ENCODE measurements around the gene KATNBL1.
"Not testable (repeated sequence)": the region's sequence is repeated elsewhere in the genome, so short reads cannot be mapped to it uniquely, and the experiment has no call there.

Gene KATNBL1

DNA sequence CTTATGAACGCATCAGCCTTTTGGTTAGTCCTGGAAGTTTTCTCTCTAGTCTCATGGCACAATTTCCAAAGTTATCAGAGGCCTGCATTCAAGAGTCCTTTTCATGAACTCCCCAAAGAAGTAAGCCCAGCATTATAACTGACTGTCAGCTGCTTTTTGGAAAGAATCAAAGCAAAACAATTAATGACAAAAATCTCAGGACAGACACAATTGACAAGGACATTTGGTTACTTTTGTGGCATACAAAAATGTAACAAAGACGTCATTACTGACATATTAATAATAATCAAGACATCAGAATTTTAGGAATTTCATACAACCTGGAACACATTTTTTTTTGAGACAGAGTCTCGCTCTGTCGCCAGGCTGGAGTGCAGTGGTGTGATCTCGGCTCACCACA lies 21.2 kb downstream of the KATNBL1 start:
- DNase-seq, result no peak

DNA sequence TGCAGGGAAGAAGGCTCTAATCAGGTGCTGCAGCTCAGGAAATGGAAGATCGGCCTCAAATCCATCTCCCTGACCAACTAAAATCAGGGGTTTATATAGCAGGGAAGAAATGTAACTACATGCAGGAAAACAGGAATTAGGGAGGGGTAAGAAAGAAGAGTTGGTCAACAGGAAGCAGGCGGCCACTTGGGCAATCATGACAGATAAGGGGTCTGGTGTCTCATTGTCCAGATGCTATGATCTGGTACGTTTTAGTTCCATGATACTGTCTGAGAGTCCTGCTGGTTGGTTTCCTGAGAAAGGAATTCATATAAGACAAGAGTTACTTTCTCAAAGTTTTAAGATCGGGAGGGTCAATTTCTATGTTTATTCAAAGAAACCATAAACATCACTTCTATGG lies 24.2 kb downstream of the KATNBL1 start:
- no peak for DNase-seq

DNA sequence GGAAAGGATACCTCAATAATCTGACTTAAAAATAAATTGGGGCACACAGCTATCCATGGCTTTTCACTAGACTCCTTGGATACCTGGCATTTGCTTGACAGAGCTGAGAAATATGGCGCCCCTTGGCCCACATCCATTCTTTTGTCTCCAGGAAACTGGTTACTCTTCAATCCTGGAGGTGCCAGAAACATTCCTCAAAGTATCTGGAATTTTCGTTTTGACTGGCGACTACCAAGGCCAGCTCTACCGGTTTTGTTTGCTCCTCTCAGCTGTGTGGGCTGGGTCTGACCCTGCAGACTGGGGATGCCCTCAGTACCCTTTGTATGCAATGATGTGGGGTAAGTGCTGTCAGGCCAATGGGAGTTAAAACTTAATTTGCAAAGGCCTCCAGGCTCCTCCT lies 27.0 kb downstream of the KATNBL1 start:
- no peak for DNase-seq

DNA sequence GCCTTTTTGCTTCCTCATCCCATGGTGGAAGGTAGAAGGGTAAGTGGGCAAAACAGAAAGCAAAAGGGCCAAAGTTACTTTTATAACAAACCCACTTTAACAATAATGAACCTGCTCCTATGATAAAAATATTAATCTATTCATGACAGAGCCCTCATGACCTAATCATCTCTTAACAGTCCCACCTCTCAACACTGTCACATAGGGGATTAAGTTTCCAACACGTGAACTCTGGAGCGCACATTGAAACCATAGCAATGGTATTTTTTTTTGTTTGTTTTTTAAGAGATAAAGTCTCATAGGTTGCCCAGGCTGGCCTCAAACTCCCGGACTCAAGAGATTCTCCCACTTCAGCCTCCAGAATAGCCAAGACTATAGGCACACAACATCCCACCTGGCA lies 30.7 kb downstream of the KATNBL1 start:
- no peak for DNase-seq

DNA sequence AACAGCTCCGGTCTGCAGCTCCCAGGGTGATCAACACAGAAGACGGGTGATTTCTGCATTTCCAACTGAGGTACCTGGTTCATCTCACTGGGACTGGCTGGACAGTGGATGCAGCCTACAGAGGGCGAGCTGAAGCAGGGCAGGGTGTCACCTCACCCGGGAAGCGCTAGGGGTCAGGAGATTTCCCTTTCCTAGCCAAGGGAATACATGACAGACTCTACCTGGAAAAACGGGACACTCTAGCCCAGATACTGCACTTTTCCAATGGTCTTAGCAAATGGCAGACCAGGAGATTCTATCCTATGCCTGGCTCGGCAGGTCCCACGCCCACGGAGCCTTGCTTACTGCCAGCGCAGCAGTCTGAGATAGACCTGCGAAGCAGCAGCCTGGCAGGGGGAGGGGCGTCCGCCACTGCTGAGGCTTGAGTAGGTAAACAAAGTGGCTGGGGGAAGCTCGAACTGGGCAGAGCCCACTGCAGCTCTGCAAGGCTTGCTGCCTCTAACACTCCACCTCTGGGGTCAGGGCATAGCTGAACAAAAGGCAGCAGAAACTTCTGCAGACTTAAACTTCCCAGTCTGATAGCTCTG lies 43.8 kb downstream of the KATNBL1 start:
- not testable (repeated sequence) for DNase-seq

DNA sequence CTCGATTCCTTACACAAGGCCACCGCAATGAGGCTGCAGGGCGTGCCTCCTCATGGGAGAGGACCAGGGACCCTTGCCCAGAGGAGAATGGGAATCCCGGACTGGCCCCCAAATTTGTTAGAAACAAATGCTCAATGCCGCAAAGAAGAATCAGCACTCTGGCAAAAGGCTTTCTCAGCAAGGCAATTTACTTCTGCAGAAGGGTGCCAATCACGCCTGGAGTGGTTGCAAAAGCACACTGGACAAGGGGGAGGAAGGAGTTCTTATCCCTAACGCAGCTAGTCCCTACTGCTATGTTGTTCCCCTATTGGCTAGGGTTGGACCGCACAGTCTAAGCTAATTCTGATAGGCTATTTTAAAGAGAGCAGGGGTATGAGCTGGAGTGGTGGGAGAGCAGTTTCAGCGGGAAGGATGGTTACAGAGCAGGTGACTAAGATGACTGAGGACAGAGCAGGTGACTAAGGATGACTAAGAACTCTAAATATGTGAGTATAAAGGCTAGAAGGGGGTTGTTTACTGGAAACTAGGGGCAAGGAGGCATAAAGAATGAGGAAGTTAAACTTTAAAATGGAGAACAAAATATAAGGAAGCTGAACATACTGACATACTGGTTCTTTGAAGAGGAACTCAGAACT lies 48.5 kb downstream of the KATNBL1 start:
- peak; percentile 9 to 22 for DNase-seq

DNA sequence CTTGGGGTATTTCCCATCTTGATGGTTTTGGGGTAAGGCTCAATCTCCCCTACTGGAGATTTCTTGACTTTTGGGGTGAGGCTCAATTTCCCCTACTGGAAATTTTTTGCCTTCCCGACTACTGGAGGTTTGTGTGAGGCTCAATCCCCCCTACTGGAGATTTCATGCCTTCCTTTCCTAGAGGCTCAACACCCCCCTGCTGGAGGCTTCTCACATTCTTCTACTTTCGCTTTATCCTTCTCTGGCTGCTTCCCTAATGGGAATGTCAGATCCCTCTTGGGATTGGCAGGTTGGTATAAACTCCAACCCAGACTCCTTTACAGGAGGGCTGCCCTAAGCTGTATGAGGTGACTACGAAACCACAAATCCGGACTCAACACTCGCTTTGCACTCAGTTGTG lies 49.2 kb downstream of the KATNBL1 start:
- DNase-seq, result no peak

DNA sequence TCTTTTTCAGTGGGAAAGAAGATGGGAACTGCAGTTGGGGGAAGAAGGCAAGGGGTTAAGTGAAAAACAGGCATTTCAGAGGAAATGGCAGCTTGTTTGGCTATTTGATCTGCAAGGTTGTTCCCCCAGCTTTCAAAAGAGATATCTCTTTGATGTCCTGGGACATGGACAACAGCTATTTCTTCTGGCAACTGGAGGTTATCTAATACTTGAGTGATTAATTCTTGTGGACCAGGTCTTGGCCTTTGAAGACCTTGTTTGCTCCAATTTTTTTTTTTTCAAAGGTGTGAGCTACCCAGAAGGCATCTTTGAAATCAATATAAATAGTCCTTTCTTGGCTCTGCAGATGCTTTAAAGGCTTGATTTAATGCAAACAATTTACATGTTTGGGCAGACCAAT lies 51.5 kb downstream of the KATNBL1 start:
- no peak for DNase-seq

DNA sequence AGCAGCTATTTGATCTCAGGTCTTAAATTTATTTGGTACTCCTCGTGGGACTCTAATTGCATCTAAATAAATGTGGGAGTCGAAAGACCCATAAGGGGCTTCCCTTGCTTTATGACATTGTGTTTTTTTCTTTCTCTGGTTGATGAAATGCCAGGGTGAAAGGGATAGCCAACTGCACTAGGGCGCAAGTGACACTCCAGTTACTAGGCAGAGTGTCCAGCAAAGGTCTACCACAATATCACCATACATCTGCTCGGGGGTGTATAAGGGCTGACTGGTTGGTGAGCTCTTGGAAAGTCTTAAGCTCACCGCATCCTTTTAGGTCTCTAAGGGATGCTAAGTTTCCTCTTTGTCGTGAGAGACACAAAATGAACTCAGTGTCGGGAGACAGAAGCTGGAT lies 54.0 kb downstream of the KATNBL1 start:
- DNase-seq, result no peak

DNA sequence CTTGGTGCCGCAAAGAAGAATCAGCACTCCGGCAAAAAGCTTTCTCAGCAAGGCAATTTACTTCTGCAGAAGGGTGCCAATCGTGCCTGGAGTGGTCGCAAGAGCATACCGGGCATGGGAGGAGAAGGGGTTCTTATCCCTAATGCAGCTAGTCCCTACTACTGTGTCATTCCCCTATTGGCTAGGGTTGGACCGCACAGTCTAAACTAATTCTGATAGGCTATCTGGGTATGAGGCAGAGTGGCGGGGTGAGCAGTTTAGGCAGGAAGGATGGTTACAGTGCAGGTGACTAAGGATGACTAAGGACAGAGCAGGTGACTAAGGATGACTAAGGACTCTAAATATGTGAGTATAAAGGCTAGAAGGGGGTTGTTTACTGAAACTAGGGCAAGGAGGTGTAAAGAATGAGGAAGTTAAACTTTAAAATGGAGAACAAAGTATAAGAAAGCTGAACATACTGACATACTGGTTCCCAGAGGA lies 55.1 kb downstream of the KATNBL1 start:
- no peak for DNase-seq

DNA sequence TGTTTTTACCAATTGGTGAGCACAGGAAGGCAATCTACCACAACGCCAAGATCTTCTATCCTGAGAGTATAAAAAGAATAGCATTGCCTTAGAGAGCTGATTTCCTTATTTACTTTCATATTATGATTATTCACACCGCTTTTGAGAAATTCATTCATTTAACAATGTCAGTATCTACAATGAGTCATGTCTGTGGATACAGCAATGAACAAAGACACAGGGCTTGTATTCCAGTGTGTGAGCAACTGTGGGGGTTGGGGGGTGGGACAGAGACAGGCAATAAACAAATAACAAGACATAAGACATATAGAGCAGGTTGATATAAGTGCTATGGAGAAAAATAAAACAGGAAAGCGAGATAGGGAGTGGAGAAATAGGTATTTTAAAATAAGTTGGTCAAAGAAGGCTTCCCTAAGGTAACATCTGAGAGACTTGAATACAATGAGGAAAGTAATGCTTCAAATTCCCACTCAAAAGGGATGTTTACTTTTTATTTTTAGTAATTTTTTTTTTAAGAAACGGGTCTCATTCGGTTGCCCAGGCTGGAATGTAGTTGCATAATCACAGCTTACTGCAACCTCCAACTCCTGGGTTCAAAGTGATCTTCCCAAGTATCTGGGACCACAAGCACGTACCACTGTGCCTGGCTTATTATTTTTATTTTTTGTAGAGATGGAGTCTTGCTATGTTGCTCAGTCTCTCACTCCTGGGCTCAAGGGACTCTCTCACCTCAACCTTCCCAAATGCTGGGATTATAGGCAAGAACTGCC lies 62.3 kb downstream of the KATNBL1 start:
- DNase-seq, result no peak

DNA sequence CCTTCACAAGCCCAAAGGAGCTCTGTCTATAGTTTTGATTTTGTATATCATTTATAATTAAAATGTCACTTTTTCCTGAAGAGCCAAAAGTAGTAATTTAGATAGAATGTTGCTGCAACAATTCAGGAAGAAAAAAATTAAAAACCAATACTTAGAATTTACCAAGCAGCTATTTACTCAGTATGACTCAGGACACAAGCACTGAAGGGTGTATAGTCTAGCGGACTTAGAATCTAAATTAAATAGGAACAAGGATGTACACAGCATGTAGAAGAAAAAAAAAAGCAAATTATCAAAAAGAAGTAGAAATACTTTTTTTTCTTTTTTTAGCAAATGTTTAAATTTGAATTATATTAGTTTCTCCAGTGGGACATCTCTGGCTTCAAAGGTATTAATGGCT lies 76.4 kb downstream of the KATNBL1 start:
- DNase-seq, result no peak

DNA sequence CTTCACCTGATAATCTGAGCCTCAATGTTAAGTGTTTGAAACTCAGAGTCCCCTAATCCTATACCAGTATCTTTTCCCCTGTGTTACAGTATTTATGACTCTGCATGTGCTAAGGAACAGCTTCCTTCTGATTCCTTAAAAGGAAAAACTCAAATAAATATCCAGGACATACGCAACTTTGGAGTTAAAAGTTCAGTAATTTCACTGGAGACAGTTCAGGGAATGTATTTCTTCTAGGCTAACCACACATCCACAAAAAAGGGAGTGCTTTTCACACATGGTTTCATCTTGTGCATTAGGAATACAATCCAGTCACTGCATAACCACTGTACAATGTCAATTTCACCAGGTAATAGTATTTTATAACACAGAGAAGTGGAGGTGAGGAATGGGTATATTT lies 77.0 kb downstream of the KATNBL1 start:
- no peak for DNase-seq

DNA sequence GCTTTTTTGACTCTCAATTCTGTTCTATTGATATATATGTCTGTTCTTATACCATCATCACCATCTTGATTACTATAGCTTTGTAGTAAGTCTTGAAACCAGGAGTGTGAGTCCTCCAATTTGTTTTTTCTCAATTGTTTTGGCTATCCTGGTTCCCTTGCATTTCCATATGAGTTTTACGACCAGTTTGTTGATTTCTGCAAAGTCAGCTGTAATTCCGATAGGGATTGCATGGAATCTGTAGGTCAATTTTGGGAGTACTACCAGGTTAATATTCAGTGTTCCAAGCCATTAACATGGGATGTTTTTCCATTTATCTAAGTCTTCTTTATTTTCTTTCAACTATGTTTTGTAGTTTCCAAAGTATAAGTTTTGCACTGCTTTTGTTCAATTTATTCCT lies 81.0 kb downstream of the KATNBL1 start:
- DNase-seq, result no peak

DNA sequence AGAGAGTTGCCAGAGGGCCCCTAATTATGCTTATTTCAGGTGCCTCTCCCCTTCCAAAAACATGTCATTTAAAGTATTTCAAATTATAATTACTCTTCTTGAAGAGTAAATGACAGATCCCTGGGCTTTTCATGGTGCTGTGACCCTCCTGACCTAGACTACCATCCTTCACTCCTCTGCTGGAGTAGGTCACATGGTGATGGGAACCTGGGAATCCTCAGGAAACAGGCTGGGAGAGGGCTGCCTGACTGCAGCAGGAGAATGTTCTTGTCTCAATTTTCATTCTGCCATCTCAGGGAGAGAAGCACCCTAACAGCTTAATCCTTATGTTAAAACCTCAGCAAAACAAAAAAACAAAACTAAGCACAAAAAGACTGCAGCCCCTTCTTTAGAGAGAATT lies 83.4 kb downstream of the KATNBL1 start:
- no peak for DNase-seq

DNA sequence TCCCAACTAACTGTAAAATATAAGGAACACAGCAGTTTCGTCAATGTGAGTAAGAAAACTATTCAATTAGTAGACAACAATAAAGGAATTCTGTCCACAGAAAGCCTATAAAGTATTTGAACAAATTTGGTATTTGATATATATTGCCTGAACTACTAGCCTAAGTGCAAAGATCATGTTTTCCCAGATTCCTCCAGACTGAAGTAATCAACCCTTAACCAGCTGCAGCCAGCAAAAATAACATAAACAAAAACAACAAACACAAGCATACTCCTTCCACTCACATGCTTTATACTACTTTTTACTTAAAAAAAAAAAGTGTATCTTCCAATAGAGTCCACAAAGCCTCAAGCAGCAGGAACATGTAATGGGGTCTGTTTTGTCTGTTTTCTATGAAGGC lies 84.0 kb downstream of the KATNBL1 start:
- DNase-seq, result no peak

DNA sequence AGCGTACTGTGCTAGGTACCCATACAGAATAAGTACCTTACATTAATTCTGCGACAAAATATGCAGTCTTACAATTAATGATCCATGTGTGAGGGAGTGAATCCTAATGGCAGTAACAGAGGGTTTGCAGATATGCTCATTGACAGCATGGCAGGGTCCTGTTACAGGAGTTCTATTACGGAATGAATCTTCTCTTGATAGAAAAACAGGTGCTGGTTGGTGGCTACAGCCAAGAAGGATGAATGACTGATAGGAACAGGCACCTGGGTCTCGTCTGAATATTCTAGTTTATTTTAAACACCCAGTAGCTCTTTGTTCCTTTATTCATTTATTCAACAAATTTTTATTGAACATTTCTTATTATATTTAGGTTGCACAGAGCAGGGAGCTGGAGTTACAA lies 85.2 kb downstream of the KATNBL1 start:
- no peak for DNase-seq

DNA sequence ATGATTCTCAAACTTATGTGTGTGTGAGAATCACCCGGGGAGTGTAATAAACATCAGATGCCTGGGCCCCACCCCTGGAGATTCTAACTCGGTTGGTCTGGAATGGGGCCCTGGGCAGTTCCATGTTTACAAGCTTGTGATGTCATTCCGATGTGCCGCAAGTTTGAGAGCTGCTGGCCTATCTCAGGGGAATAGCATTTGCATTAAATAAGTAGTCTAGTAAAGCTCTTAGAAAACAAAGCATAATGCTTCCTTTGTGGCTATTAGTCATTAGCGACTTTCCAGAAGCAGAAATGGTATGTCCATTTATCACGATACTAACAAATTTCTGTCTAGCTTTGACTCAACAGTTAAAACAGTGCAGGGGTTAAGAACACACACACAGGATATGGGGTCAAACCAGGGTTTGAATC lies 87.1 kb downstream of the KATNBL1 start:
- DNase-seq, result no peak

DNA sequence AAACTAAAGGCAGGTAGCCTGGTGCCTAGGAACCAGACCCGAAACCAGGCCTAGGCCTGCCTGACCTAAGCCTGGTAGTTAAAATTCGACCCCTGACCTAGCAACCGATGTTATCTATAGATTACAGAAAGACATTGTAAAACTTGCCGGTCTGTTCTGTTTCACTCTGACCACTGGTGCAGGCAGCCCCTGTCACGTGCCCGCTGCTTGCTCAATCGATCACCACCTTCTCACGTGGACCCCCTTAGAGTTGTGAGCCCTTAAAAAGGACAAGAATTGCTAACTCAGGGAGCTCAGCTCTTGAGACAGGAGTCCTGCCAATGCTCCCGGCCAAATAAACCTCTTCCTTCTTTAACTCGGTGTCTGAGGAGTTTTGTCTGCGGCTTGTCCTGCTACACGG lies 88.1 kb downstream of the KATNBL1 start:
- DNase-seq, result not testable (repeated sequence)

DNA sequence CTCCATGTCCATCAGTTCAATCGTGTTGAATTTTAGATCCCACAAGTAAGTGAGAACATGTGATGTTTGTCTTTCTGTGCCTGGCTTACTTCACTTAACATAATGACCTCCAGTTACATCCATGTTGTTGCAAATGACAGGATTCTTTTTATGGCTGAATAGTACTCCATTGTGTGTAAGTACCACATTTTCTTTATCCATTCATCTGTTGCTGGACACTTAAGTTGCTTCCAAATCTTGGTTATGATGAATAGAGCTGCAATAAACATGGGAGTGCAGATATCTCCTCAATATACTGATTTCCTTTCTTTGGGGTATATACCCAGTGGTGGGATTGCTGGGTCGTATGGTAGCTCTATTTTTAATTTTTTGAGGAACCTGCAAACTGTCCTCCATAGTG lies 89.5 kb downstream of the KATNBL1 start:
- DNase-seq, result not testable (repeated sequence)

DNA sequence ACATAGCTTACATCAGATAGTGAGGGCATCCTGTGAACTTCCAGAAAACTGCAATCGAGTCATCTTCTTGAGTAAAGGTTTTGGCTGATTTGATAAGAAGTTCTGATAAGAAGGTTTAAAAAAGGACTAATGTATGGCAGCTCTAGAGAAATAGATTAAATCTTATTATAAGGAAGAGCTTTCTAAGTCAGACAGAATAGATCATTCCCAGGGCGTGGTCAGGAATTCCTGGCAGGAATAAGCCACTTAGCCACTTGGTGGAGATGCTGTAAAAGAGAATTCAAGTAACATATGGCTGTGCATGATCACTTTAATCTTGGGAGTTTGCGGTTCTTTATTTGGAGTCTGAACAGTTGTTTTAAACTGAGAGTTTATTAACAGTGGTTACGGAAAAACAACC lies 90.6 kb downstream of the KATNBL1 start:
- DNase-seq, result no peak

DNA sequence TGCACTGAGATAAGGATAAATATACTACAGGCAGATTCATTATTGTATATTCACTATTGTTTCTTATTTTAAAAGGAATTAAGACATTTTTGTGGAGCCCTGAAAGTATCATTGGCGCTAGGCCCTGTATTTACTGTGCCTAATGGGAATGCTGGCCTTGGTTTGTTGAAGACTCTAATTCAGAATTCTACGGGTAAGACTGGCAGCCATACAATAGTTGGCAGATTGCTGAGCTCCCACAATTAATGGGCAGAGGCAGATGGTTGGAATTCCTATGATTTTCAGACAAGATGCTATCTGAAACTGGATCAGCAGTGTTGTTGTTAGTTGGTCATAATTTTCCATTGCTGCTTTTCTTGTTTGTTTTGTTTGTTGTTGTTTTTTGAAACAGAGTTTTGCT lies 93.3 kb downstream of the KATNBL1 start:
- DNase-seq, result no peak

DNA sequence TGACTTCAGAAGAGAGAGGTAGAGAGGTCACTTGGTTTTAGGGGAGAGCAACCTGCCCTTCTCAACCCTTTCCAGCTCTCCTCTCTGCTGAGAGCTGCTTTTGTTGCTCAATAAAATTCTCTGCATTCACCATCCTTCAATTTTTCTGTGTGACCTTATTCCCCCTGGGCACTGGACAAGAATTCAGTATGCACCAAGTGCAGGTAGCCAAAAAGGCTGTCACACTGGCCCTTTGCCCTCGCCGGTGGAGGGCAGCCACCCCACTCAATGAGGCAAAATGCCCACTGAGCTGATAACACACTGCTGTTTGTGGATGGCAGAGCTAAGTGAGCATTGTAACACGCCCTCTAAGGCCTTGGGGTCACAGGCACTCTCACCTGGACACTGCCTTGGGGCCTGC lies 95.2 kb downstream of the KATNBL1 start:
- DNase-seq, result no peak

DNA sequence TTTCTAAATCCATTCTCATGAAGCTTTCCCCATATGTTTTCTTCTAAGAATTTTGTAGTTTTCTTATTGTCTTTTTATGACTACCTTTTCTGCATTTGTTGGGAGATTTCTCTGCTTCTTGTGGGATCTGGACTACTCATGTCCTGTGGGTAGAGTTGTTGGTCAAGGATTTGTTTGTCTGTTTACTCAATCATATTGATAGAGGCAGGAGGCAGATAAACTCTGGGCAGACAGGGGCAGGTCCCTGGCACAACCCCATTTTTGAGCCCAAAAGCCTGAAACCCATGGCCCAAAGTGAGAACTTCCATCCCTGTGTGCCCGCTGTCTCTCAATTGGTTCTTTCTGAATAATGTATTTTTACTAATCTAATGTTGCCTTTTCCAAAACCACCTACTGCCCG lies 95.7 kb downstream of the KATNBL1 start:
- no peak for DNase-seq

All from inflammatory macrophage treated with lipopolysaccharide for 1 hour (primary cell).